Measurements from ENCODE around the gene TMC2. TPM values are rescaled to one million over a fixed set of nuclear protein-coding genes. Genes with fewer than 3 reads are reported as not detected.

The TMC2 gene
- total and polyA plus RNA-seq, 10 donors = 0.07 to 1.2 (median 0.13) TPM; not detected in 2

GRCh38 chr20:2619961-2620595 lies 83.7 kb downstream of the TMC2 start:
- H3K4me1 ChIP-seq = no peaks in the 10 kb centered on the region
- no peak for TF ChIP-seq POLR2A (IDR thresholded peaks at IDR 0.05)
- no peak for TF ChIP-seq POLR2AphosphoS5 (IDR thresholded peaks at IDR 0.05)
- TF ChIP-seq CTCF (IDR thresholded peaks at IDR 0.05 in 8 of 11, conservative IDR thresholded peaks at IDR 0.05 in 3 of 11) = no peak
- peaks cover 0 to 22% (median 0%) of the 10 kb centered on the region in 7 donors for H3K27me3 ChIP-seq (replicated peaks in 1 of 7)
- peaks cover 0 to 8% (median 2%) of the 10 kb centered on the region in 8 donors for H3K9me3 ChIP-seq
- intact Hi-C loops (cut with DNase I; ENCODE audit: low total_unique reads) = no loop called here
- H3K4me3 ChIP-seq = no peak overlapping the region
- DNase-seq = no peak
- 82 to 99% (median 89%) methylated on average over 3 of the region's 3 CpGs for WGBS, 5 donors
- H3K36me3 ChIP-seq = no peaks in the 10 kb centered on the region
- H3K27ac ChIP-seq = no peak overlapping the region

- H3K4me1 ChIP-seq = no peaks in the 10 kb centered on the region
- 58 to 85% (median 75%) methylated on average over 4 of the region's 4 CpGs for WGBS, 5 donors
- H3K36me3 ChIP-seq = no peaks in the 10 kb centered on the region
- peaks cover 0 to 22% (median 13%) of the 10 kb centered on the region in 8 donors for H3K9me3 ChIP-seq
- DNase-seq = no peak
- H3K27ac ChIP-seq = no peak overlapping the region
- TF ChIP-seq POLR2AphosphoS5 (IDR thresholded peaks at IDR 0.05) (no peak), CTCF (IDR thresholded peaks at IDR 0.05 in 8 of 11, conservative IDR thresholded peaks at IDR 0.05 in 3 of 11) (no peak), POLR2A (IDR thresholded peaks at IDR 0.05) (no peak)
- H3K4me3 ChIP-seq = no peak overlapping the region
- peaks cover 0 to 16% (median 0%) of the 10 kb centered on the region in 7 donors for H3K27me3 ChIP-seq (replicated peaks in 1 of 7)
- intact Hi-C loops (cut with DNase I; ENCODE audit: low total_unique reads) = no loop called here
Measured at GRCh38 chr20:2624190-2624589, 87.8 kb downstream of the TMC2 start.

GRCh38 chr20:2625062-2625461 lies 88.7 kb downstream of the TMC2 start:
- Histone ChIP-seq H3K9me3 (peaks cover 0 to 24% (median 17%) of the 10 kb centered on the region in 8 donors), H3K4me1 (no peaks in the 10 kb centered on the region), H3K36me3 (no peaks in the 10 kb centered on the region), H3K27ac (no peak overlapping the region), H3K27me3 (replicated peaks in 1 of 7) (peaks cover 0 to 10% (median 0%) of the 10 kb centered on the region in 7 donors), H3K4me3 (no peak overlapping the region)
- 55 to 93% (median 86%) methylated on average over 2 of the region's 2 CpGs for WGBS, 5 donors
- no peak for DNase-seq
- intact Hi-C loops (cut with DNase I; ENCODE audit: low total_unique reads) = no loop called here
- TF ChIP-seq POLR2A (IDR thresholded peaks at IDR 0.05) (no peak), CTCF (IDR thresholded peaks at IDR 0.05 in 8 of 11, conservative IDR thresholded peaks at IDR 0.05 in 3 of 11) (no peak), POLR2AphosphoS5 (IDR thresholded peaks at IDR 0.05) (no peak)

GRCh38 chr20:2626853-2627541 lies 90.6 kb downstream of the TMC2 start:
- DNase-seq = no peak
- Histone ChIP-seq H3K4me1 (no peaks in the 10 kb centered on the region), H3K27me3 (replicated peaks in 1 of 7) (peaks cover 0 to 12% (median 2%) of the 10 kb centered on the region in 7 donors), H3K4me3 (no peak overlapping the region), H3K36me3 (no peaks in the 10 kb centered on the region), H3K27ac (no peak overlapping the region), H3K9me3 (peaks cover 0 to 41% (median 32%) of the 10 kb centered on the region in 8 donors)
- intact Hi-C loops (cut with DNase I; ENCODE audit: low total_unique reads) = no loop called here
- TF ChIP-seq POLR2A (IDR thresholded peaks at IDR 0.05) (no peak), POLR2AphosphoS5 (IDR thresholded peaks at IDR 0.05) (no peak), CTCF (IDR thresholded peaks at IDR 0.05 in 8 of 11, conservative IDR thresholded peaks at IDR 0.05 in 3 of 11) (no peak)
- WGBS, 5 donors = 72 to 85% (median 78%) methylated on average over 9 of the region's 9 CpGs

Measured in spleen (tissue), 11 donors.